ENCODE measurements around the gene CUBN.

Gene CUBN

DNA sequence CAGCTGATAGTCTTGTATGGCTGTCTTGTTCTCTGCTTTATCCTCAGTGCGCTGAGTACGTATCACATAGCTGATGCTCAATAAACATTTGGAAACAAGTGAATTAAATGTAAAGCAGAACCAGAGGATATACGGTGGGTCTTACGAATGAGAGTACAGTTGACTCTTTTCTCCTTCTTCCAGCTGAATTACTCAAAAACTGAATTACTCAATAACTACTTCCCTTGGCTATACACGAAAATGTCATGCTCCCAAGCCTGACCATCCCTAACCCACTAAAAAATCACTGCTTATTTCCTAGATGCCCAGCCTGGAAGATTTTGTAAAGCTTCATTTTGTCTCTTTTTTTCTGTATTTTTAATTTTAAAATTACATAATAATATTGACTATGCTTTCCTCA is 309.2 kb downstream of the CUBN start:
- no peak for DNase-seq (ENCODE audit: low spot score)

DNA sequence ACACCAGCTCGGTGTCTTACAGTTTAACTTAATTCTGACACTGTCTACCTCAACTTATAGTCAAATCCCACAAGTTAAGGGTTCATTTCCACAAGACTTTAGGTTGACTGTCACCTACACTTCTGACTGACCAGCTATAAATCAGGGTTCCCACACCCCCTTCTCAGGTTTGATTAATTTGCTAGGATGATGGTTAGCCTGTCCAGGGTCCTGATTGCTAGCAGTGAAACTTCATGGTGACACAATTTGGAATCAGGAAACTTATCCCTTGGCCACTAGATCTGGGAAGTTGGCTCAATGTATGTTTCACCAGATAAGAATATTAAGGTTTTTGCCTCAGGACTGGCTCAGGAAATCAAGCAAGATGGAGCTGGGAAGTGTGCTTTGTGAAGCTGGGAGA is 309.6 kb downstream of the CUBN start:
- no peak for DNase-seq (ENCODE audit: low spot score)

DNA sequence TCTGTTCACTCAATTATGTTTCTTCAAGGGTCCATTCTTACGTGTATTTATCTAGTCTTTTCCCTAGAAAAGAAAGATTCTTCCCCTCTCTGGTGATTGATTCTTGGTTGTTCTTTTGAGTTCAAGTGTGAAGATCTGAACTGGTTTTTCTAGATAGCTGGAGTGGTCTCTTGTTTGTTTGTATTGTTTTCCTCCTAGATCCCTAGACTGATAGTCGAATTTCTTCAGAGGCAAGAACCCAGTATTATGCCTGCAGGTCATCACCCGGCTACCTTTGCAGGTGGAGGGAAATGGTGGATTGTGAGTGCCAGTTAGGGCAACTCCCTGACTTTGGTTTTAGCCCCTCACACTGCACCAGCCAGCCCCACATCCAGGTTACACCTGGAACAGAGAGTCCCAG is 310.2 kb downstream of the CUBN start:
- DNase-seq (ENCODE audit: low spot score) = no peak

DNA sequence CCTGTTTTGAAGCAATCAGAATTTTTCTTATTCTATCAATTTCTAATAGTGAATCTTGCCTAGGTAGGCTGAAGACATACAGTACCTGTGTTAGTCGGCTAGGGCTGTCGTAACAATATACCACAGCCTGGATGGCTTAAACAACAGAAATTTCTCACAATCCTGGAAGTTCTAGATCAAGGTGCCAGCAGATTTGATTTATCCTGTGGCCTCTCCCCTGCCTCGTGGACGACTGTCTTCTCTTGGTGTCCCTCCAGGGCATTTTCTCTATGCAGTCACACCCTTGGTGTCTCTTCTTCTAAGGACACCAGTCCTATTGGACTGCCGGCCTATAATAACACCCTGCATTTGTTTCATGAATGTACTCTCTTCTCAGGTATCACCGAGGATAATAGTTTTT is 310.6 kb downstream of the CUBN start:
- no peak for DNase-seq (ENCODE audit: low spot score)

DNA sequence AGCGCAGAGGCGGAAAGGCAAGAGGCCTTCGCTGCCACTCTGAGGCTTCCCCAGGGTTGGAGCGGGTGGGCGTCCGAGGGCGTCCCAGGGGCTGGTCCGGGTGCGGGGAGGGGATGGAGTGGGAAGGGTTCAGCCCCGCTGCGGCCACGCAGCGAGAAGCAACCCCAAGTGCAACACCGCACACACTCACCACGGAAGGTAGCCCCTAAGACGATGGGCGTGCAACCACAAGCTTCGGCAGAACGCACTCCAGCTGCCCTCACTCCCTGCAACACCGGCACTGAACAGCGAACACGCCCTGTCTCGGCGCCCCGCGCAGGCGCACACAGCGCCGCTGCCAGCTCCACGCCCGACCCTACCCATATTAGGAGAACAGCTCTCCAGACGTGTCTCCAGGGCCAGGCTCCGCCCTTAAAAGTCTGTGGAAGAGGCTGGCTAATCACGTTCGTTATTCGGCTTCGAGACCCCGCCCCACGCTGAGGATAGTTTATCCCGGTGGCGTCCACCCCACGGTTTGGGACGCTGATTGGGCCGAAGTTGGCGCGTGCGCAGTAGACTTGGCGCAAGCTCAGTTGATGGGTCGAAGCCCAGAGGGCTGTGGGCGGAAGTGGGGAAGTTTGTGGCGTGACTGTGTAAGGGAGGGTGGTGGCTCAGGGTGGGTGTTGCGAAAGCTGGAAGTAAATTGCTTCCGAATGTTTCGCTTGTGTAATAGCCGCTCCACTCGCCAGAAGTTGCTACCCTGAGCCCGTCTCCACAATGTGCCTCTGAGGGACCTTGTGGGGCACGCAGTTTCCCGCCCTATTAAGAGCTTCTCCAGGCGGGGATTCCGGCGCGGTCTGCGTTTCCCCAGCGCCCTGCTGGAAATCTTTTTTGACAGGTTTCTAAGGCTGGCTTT is 312.2 kb downstream of the CUBN start, which contains the start of gene RSU1:
RSU1 (minus strand) TSS at position 300 of the 895 bp plus-strand sequence. CDS start 343 bp downstream, outside the sequence.
- DNase-seq (ENCODE audit: low spot score) = peak; percentile 99

DNA sequence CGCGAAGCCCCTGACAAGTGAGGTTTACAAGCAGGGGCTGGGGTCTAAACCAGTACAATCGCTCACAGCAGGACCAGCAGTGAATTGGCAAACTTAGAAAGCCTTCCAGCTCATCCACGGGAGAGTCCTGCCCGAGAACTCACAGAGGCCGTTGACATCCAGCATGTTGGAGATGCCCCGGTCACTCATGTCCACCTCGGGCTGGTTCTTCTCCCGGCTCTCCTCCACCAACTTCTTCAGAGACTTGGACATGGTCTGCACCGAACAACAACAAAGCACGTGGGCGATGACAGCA is 312.8 kb downstream of the CUBN start:
- DNase-seq (ENCODE audit: low spot score) = peak; percentile 8

DNA sequence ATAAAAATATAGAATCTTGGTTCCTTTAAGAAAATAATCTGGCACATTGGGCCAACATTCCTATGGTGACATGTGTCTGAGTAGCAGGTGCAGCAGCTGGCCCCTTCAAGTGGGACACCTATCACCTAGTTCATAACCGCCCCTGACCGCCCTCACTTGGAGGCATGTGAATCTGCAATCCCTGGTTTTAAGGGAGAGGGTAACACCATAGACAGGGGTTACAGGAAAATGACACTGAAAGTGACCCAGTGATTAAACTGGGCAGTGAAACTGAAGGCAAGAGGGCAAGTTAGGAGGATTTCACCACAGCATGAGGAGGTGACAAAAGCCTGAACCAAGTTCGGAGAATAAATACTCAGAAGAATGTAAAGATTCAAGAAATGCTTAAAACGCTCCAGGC is 313.4 kb downstream of the CUBN start:
- peak; percentile 5 for DNase-seq (ENCODE audit: low spot score)

DNA sequence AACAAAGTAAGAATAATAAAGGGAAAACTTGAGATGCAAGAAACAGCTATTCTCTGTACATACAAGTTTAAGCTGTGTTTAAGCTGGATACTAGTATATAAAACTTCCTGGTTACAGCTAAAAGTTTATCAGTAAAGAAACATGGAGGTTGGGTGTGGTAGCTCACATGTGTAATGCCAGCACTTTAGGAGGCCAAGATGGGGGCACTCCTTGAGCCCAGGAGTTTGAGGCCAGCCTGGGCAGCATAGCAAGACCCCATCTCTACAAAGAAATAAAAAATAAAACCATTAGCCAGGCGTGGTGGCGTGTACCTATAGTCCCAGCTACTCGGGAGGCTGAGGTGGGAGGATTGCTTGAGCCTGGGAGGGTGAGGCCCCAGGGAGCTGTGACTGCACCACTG is 315.6 kb downstream of the CUBN start:
- no peak for DNase-seq (ENCODE audit: low spot score)

DNA sequence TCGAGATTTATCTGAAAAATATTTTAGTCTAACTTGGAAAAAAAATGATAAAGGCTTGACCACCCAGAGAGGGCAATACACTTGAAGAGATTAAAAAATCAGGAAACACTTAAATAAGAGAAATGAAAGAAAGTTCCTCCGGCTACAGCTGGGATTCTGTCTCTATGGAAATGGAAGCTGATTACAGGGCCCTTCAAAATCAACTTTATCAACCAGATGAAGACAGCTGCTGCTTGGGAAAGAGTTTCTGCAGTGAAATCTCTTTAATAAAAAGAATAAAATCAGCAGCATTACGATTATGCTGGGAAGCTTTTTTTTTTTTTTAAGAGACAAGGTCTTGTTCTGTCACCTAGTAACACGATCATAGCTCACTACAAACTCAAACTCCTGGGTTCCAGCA is 316.9 kb downstream of the CUBN start:
- no peak for DNase-seq (ENCODE audit: low spot score)

DNA sequence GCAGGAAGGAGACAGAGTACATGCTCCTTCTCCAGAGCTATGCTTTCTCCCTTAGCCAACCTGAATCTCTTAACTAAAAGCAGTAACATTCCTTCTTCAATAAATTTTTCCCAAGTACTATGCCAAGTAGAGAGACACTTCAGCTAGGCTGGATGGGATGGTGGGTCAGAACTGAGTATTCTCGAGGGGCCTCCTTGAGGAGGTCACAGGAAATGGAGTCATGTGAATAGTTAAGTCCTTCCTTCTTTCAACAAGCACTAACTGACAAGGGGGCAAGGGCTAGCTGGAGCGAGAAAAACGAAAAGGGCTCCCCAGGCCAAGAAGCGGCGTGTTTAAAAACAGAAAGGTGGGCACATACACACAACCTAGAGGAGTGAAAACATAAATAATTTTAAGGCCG is 317.8 kb downstream of the CUBN start:
- DNase-seq (ENCODE audit: low spot score) = no peak

DNA sequence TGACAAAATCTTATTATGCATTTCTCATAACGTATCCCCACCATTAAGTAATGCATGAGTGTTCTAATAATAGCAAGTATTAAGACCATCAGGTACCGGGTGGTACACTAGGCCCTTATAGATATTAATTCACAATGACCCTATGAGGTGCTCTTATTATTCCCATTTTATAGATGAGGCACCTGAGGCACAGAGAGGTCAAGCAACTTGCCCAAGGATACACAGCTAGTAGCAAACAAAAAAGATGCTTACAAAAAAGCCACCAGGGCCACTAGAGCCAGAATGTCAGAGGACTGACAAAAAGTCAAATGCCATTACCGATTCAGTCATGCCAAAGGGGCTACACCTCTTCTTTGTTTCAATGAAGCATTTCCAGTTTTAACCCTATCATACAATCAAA is 318.3 kb downstream of the CUBN start:
- DNase-seq (ENCODE audit: low spot score) = no peak

DNA sequence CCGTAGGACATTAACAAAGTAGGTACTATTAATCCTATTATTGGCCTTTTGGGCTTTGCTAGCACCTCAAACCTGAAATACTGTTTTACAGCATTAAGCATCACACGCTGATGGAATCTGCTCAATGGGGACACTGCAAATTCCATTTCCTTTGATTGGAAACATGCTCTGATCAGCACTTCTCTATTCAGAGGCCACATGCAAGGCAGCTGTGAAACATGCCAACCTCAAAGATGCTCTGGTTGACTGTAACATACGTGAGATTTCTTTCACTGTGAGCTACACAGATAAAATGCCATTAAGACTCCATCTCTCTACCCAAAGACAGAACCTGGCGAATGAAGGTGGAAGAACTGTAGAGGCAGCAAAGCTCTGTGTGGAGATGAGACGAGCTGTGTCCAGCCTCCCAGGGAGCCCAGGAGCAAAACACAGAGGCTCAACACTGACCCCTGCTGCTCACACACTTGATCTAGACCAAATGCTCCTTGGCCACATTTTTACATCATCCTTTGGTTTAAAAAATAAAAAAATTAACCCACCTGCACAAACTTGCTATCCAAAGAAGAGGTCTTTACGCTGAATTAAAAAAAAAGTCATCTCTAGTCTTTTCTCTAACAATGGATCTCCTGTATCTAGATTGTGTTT is 320.4 kb downstream of the CUBN start:
- DNase-seq (ENCODE audit: low spot score) = peak; percentile 28

DNA sequence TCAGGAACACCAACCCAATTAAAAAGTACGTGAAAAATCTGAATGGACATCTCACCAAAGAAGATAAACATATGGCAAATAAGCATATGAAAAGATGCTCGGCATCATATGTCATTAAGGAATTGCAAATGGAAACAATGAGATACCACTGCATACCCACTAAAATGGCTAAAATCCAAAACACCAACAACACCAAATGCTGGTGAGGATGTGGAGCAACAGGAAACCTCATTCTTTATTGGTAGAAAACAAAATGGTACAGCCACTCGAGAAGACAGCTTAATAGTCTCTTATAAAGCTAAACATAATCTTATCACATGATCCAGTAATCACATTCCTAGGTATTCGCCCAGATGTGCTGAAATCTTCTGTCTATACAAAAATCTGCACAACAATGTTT is 325.5 kb downstream of the CUBN start:
- DNase-seq (ENCODE audit: low spot score) = no peak

DNA sequence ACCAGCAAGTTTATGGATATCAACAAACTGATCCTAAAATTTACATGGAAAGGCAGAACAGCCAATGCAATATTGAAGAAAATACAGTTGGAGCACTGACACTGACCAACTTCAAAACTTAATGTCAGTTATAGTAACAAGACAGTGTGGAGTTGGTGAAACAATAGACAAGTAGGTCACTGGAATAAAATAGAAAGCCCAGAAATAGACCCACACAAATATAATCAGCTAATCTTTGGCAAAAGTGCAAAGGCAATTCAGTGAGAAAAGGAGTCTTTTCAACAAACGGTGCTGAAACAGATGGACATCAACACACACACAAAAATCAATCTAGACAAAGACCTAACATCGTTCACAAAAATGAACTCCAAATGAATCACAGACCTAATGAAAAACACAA is 326.1 kb downstream of the CUBN start:
- DNase-seq (ENCODE audit: low spot score) = no peak

DNA sequence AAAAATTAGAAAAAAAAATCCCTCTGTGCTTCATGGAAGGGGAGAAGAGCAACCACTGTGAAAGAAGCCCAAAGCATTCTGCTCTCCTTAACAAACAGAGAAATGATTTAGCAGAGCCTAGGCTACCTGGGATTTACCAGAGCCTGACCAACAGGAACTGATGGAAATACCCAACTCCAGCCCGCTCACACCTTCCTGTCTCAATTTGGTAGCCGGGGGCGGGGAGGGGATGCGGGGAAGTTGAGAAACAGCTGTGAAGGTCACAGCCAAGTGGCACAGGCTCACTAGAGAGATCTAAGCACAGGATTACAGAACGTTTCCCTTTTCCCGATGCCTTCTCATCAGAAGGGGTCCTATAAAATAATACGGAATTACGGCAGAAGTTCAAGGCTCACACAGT is 330.0 kb downstream of the CUBN start:
- DNase-seq (ENCODE audit: low spot score) = no peak

DNA sequence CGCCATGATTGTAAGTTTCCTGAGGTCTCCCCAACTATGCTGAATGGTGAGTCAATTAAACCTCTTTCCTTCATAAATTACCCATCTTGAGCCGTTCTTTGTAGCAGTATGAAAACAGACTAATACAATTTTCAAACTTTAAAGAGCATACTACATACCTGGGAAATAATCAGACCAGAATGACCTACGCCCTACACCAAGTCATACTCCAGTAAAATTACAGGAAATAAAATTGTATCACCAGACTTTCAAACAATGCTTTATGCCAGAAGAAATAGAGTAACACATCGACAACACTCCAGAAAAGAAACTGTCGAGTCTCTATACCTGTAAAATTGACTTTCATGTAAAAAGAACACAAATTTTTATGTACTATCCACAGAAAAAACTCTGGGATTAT is 331.0 kb downstream of the CUBN start:
- no peak for DNase-seq (ENCODE audit: low spot score)

DNA sequence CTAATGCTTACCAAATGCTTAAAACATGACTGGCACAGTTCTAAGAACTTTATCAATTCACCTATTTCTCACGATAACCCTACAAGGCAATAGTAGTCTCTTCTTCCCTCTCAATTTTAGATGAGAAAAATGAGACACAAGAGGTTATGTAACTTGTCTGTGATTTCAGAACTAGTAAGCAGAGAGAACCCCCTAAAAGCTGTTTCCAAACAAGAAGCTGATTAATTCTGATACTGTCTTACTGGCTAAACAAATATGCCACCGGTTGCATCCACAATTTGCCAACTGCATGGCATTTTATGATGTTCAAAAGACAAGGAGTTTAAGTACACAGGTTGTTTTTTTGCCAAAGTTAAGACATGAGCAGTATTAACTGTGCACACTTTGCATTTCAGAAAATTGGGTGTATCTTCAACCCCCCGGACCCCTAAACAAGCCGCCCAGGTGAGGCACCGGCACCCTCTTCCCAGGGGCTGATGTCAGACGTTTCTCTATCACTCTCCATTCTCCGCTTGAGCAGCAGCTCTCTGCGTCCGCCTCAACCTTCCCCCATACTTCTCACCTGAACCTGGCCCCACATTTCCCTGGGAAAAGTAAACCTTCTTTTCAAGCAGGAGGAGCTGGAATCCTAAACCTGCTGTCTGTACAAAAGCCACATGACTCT is 334.1 kb downstream of the CUBN start:
- no peak for DNase-seq (ENCODE audit: low spot score)

DNA sequence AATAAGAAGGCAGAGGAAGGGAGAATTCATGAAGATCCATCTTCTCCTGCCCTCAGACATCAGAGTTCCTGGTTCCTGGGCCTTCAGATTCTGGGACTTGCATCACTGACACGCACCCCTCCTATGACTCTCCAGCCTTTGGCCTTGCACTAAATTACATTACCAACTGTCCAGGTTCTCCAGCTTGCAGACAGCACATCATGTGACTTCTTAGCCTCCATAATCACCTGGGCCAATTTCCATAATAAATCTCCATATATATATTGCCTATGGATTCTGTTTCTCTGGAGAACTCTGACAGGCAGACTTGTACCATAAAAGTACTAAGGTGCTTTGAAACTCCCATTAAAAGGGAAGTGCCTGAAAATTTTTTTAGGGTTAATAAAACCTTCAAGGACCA is 335.6 kb downstream of the CUBN start:
- no peak for DNase-seq (ENCODE audit: low spot score)

DNA sequence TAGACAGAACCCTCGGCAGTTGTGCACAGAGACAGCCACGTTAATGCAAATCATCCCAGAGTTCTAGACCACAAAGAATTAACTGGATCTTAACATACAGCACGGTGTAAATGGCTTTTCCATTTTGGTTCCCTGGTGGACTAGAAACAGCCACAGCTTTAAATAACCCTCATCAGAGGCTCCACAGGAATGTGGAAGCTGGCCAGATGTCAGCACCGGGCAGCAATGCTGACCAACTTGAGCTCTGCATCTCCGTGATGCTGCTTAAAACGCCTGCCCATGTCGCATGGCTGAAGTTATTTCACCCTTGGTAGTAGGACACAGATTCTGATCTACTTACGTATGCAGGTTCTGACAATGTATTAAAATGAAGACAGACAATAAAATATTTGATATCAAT is 336.9 kb downstream of the CUBN start:
- DNase-seq (ENCODE audit: low spot score) = no peak

DNA sequence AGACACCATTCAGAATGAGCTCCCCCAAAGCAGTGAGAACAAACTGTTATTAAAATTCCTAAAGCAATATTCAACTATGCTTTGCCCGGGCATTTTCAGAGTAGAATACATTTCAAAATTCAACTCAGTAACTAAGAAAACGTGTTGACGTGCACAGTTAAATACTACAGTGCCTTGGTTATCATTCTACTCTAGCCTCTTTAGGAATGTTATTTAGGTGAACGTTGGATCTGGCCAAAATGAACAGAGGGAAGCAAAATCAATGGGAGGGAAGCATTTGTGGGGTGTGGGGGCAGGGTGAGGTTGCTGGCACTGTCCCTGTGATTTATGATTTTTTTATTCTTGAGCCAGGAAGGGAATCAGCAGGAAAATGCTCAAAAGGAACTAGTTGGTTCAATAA is 339.8 kb downstream of the CUBN start:
- DNase-seq (ENCODE audit: low spot score) = no peak

DNA sequence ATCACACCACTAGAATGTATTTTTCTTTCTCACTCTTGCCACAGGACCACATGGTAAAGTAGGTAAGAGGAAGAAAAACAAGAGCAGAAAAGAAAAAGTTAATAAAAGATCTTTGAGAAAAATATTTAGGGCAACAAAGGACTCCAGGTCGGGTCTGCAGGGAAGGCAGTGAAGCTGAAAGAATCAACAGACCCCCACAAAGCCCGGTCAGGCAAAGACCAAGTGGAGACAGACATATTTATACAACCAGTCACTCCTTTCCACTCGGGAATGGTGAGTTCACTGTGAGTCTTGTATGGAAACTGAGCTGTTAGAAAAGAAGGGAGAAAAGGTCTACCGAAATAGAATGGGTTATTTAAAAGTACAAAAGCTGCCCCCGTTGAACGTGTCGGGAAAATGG is 340.4 kb downstream of the CUBN start:
- DNase-seq (ENCODE audit: low spot score) = no peak

DNA sequence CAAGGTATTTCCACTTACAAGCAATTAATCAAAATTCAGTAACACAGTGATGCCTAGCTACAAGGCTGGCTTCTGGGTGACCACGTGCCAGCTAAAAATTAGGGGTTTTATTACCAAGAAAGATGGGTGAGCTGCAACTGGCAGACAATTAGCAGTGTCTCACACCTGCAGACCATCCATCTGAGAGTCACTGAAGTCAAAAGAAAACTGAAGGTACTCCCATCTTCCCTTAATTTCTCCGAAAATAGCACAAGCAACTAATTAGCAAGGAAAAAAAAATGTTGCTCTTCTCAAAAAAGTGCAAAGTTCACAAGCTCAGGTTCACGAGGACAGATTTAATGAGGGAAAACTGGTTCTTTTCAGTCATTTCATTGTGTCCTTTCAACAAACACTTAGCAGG is 340.8 kb downstream of the CUBN start:
- no peak for DNase-seq (ENCODE audit: low spot score)

DNA sequence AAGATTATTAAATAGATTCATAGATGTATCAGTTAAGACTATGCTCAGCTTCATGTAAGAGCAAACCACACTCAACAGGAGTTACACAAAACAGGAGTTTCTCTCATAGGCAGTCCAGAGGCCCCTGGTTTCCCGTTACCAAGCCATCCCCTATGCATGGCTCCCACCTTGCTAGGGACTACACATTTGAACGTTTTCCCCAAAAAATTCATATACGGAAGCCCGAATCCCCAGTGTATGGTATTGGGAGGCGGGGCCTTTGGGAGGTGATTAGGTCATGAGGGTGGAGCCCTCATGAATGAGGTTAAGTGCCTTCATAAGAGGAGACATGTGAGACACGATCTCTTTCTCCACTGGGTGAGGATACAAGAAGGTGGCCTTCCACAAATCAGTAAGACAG is 341.5 kb downstream of the CUBN start:
- DNase-seq (ENCODE audit: low spot score) = no peak

Measured in COLO829 (cell line).